Gastroesophageal sphincter (tissue), 3 donors: ENCODE measurements around the gene C6orf58.

Source experiments
- CTCF ChIP-seq, 4 experiments: fragments of 200-600 bp in 2 of 4; fragments of 450-650 bp in 2 of 4; sonication (generic) in 1 of 4; IDR thresholded peaks; one replicate each; pipeline ENCODE4 v1.5.1; 2017 to 2019; ENCODE audit warnings: antibody characterized with exemption in 4 of 4, mild to moderate bottlenecking in 2 of 4, moderate library complexity in 2 of 4
- EP300 ChIP-seq: sonication (generic); formaldehyde crosslinking; IDR thresholded peaks from one replicate; pipeline ENCODE4 v1.6.1; 2017; ENCODE audit warnings: antibody characterized with exemption, mild to moderate bottlenecking
- POLR2A ChIP-seq, 2 donors: fragments of 450-650 bp; IDR thresholded peaks; one replicate each; pipeline ENCODE4 v1.6.1; 2017; ENCODE audit warnings: antibody characterized with exemption in 2 of 2, mild to moderate bottlenecking in 2 of 2, moderate library complexity in 1 of 2
- POLR2AphosphoS5 ChIP-seq: sonication (generic); formaldehyde crosslinking; IDR thresholded peaks from one replicate; pipeline ENCODE4 v1.6.1; 2017; ENCODE audit warnings: antibody characterized with exemption

GRCh38 chr6:127635091-127635490 is 58.1 kb downstream of the C6orf58 start:
- TF ChIP-seq CTCF (IDR thresholded peaks at IDR 0.05): no peak
- TF ChIP-seq POLR2A (IDR thresholded peaks at IDR 0.05): no peak
- TF ChIP-seq EP300: no peak
- no peak for TF ChIP-seq POLR2AphosphoS5
